Muscle layer of colon (tissue), 2 donors: ENCODE measurements around the gene QPCTL.
"Not testable (repeated sequence)": the region's sequence is repeated elsewhere in the genome, so short reads cannot be mapped to it uniquely, and the experiment has no call there.

Experiments used
- H3K27ac ChIP-seq: one replicate; pipeline ENCODE4 v1.7.0; 2013; ENCODE audit warnings: low read depth, mild to moderate bottlenecking, low read length, moderate library complexity
- H3K27me3 ChIP-seq, 2 donors: one replicate each; pipeline ENCODE4 v1.7.0; 2013; ENCODE audit warnings: low read length in 2 of 2, mild to moderate bottlenecking in 2 of 2; ENCODE audit not compliant: insufficient read depth in 2 of 2, control insufficient read depth in 1 of 2
- H3K36me3 ChIP-seq: one replicate; pipeline ENCODE4 v1.7.0; 2013; ENCODE audit warnings: mild to moderate bottlenecking, low read length; ENCODE audit not compliant: insufficient read depth
- H3K4me1 ChIP-seq: one replicate; pipeline ENCODE4 v1.7.0; 2013; ENCODE audit warnings: mild to moderate bottlenecking, low read length; ENCODE audit not compliant: insufficient read depth
- H3K4me3 ChIP-seq, 2 donors: one replicate each; pipeline ENCODE4 v1.7.0; 2013; ENCODE audit warnings: low read length in 2 of 2, low read depth in 1 of 2, mild to moderate bottlenecking in 1 of 2, moderate library complexity in 1 of 2
- H3K9ac ChIP-seq: one replicate; pipeline ENCODE4 v1.7.0; 2013; ENCODE audit warnings: low read length
- H3K9me3 ChIP-seq: one replicate; pipeline ENCODE4 v1.7.0; 2013; ENCODE audit warnings: mild to moderate bottlenecking, low read length
- donor health status: abdominal sarcoma.
- donor health status: Adenocarcinoma of cecum.

Gene QPCTL

GRCh38 chr19:45729800-45730290, 37.4 kb downstream of the QPCTL start:
- H3K9ac ChIP-seq: peak overlapping the region; percentile 97
- peak overlapping the region; percentile 50 for H3K27ac ChIP-seq

DNA sequence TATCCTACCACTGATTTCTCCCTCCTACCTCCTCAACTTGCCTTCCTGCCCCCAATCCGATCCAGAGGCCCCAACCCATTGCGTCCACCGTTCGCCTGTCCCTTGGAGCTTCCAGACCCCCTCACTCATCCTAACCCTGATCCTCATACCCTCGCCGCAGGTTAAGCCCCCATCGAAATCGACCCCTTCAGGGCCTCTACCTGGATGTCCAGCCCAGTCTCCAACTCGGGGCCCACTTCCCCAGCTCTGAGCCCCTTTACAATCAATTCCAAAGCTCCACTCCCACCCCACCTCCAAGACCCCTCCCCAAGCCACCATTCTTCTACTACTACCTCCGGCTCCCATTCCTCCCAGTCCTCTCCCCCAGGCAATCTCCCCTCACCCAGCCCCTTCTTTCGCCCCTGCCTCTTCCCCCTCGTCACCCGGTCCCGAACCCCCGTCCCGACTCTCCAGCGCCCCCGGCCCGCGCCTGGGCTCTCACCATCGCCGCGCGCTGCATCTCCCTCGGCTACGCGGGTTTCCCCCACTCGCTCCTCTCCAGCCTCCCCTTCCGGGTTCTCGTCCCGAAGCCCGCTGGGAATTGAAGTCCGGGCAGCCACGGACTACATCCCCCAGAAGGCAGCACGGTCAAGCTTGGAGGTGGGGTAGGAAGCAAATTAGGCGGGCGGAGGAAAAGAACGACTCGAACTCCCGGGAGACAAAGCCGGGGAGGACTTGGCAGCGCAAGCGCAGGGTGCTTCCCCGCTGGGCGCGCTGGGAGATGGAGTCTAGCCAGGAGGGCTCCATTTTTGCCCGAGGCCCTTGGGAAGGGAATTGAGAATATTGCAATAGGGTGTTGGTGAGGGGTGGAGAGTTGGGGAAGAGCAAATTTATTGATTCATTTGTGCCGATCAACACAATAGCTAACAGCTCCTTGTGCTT, 38.2 kb downstream of the QPCTL start, which contains the start of gene FBXO46:
Gene FBXO46 (minus strand): TSS at position 529 of the 921 bp plus-strand sequence. CDS start 17,401 bp downstream, outside the sequence.
- Histone ChIP-seq H3K4me3 (peak within 1 kb of the TSS; percentile 59 to 91), H3K9me3 (no peaks in the 10 kb centered on the region)

More at GRCh38 chr19:45729800-45730290, 37.4 kb downstream of the QPCTL start:
- H3K9me3 ChIP-seq: no peaks in the 10 kb centered on the region
- no peaks in the 10 kb centered on the region for H3K27me3 ChIP-seq
- no peaks in the 10 kb centered on the region for H3K36me3 ChIP-seq
- H3K4me1 ChIP-seq: peaks cover 11% of the 10 kb centered on the region
- H3K4me3 ChIP-seq: peak overlapping the region; percentile 59 to 91

DNA sequence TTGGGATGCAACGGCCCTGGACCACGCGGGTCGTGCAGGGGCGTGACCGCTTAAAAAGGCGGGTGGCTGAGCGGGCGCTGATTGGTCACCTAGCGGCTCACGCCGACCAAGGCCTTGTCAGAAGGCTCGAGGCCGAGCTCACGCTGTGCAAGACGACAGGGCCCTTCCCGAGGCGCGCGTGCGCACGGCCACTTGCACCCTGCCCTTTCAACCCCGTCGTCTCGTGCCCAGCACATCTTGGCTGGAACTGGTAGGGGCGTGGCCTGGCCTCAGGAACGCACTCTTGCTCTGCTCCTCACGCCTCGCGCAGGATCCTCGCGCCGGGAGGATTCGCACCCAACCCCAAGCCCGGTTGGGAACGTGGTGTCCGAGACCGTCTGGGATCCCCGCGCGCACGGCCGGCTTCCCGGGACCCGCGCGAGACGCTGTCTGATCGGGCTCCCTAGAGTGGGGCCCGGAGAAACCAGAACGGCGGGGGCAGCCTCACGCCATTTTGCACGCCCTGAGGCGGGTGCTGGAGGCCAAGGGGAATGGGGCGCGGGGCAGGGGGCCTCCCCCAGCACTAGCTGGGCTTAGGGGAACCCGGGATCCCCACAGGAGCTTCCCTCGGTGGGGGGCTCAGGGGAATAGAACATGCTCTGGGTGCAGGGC, 40.8 kb downstream of the QPCTL start, which contains the start of gene MEIOSIN:
Gene MEIOSIN (plus strand): TSS at position 280 of the 651 bp plus-strand sequence. CDS start 1,938 bp downstream, outside the sequence.
- no peak within 1 kb of the TSS for H3K4me3 ChIP-seq
- no peak within 1 kb of the TSS for H3K9ac ChIP-seq
- peaks cover 11% of the 10 kb centered on the region for H3K4me1 ChIP-seq
- no peaks in the 10 kb centered on the region for H3K36me3 ChIP-seq
- H3K27ac ChIP-seq: no peak within 1 kb of the TSS
- H3K27me3 ChIP-seq: no peaks in the 10 kb centered on the region
- no peaks in the 10 kb centered on the region for H3K9me3 ChIP-seq

More for the DNA sequence above, 38.2 kb downstream of the QPCTL start, which contains the start of gene FBXO46:
- no peaks in the 10 kb centered on the region for H3K27me3 ChIP-seq
- peak within 1 kb of the TSS; percentile 50 for H3K27ac ChIP-seq
- peak within 1 kb of the TSS; percentile 97 for H3K9ac ChIP-seq
- H3K36me3 ChIP-seq: no peaks in the 10 kb centered on the region
- peaks cover 11% of the 10 kb centered on the region for H3K4me1 ChIP-seq

DNA sequence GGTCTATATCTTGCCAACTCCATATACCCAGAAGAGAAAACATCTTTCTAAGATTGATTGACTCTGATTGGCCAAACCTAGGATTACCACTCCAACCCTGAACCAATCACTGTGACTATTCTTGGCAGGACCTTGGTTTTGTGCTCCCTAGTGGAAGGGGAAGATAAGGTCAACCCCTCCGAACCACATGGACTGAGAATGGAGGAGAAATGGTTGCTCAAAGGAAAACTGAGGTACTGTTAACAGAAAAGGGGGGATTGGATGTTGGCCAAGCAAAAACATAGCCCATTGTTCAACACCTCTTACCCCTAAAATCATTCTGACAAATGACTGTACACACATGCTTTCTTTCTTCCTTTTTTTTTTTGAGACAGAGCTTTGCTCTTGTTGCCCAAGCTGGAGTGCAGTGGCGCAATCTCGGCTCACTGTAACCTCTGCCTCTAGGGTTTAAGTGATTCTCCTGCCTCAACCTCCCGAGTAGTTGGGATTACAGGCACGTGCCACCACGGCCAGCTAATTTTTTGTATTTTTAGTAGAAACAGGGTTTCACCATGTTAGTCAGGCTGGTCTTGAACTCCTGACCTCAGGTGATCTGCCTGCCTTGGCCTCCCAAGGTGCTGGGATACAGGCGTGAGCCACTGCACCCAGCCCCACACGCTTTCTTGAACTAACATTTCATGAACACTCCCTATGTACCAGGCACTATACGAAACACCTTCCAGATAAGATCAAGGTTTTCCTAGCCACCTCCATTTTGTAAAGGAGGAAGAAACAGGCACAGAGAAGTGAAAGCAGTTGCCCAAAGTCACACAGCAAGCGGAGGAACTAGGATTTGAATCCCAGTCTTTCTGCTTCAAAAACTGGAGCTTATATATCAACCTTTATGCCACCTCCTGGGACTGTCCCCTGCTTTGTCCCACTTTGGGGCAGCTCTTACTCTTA, 47.3 kb downstream of the QPCTL start:
- H3K27me3 ChIP-seq: no peaks in the 10 kb centered on the region
- H3K27ac ChIP-seq: no peak overlapping the region

GRCh38 chr19:45742969-45743368, 50.5 kb downstream of the QPCTL start:
- no peak overlapping the region for H3K4me3 ChIP-seq
- H3K9ac ChIP-seq: no peak overlapping the region
- no peaks in the 10 kb centered on the region for H3K9me3 ChIP-seq
- no peaks in the 10 kb centered on the region for H3K36me3 ChIP-seq
- no peak overlapping the region for H3K27ac ChIP-seq
- H3K27me3 ChIP-seq: peaks cover 0 to 3% of the 10 kb centered on the region in 2 donors
- H3K4me1 ChIP-seq: no peaks in the 10 kb centered on the region

More for the DNA sequence above, 47.3 kb downstream of the QPCTL start:
- Histone ChIP-seq H3K4me3 (no peak overlapping the region), H3K4me1 (no peaks in the 10 kb centered on the region), H3K9ac (no peak overlapping the region), H3K36me3 (no peaks in the 10 kb centered on the region), H3K9me3 (no peaks in the 10 kb centered on the region)

DNA sequence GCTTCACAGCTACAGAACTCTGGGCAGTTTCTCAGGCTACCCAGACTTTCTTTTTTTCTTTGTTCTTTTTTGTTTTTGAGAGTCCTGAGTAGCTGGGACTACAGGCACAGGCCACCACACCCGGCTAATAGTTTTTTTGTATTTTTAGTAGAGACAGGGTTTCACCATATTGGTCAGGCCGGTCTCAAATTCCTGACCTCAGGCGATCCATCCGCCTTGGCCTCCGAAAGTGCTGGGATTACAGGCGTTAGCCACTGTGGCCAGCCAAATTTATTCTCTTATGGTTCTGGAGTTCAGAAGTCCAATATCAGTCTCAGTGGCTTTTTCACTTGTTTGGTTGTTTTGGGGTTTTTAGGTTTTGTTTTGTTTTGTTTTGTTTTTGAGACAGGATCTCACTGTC, 53.1 kb downstream of the QPCTL start:
- Histone ChIP-seq H3K9ac (no peak overlapping the region), H3K27ac (no peak overlapping the region), H3K36me3 (no peaks in the 10 kb centered on the region), H3K27me3 (peaks cover 0 to 3% of the 10 kb centered on the region in 2 donors), H3K9me3 (no peaks in the 10 kb centered on the region), H3K4me1 (no peaks in the 10 kb centered on the region), H3K4me3 (no peak overlapping the region)

- no peaks in the 10 kb centered on the region for H3K9me3 ChIP-seq
- H3K4me3 ChIP-seq: no peak overlapping the region
- peaks cover 0 to 3% of the 10 kb centered on the region in 2 donors for H3K27me3 ChIP-seq
- no peaks in the 10 kb centered on the region for H3K36me3 ChIP-seq
- no peaks in the 10 kb centered on the region for H3K4me1 ChIP-seq
- H3K9ac ChIP-seq: no peak overlapping the region
- no peak overlapping the region for H3K27ac ChIP-seq
These were observed 54.4 kb downstream of the QPCTL start for GRCh38 chr19:45746866-45747265.

- Histone ChIP-seq H3K27me3 (peaks cover 0 to 3% of the 10 kb centered on the region in 2 donors), H3K9me3 (no peaks in the 10 kb centered on the region), H3K27ac (no peak overlapping the region), H3K9ac (no peak overlapping the region), H3K4me3 (no peak overlapping the region), H3K36me3 (no peaks in the 10 kb centered on the region), H3K4me1 (no peaks in the 10 kb centered on the region)
These were observed 55.0 kb downstream of the QPCTL start for GRCh38 chr19:45747513-45747912.

DNA sequence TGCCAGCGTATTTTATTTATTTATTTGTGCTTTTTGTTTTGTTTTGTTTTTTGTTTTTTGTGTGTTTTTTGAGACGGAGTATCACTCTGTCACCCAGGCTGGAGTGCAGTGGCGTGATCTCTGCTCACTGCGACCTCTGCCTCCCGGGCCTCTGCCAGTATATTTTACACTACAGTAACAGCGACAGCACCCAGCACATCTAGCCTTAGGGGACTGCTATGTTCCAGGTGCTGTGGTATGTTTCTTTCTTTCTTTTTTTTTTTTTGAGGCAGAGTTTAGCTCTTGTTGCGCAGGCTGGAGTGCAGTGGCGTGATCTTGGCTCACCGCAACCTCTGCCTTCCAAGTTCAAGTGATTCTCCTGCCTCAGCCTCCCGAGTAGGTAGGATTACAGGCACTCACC, 59.0 kb downstream of the QPCTL start:
- not testable (repeated sequence) for H3K36me3 ChIP-seq, H3K4me3 ChIP-seq, H3K9me3 ChIP-seq, H3K9ac ChIP-seq, H3K27ac ChIP-seq, H3K27me3 ChIP-seq, H3K4me1 ChIP-seq

GRCh38 chr19:45752639-45753038, 60.2 kb downstream of the QPCTL start:
- Histone ChIP-seq H3K27ac (no peak overlapping the region), H3K9ac (no peak overlapping the region), H3K4me3 (no peak overlapping the region), H3K36me3 (no peaks in the 10 kb centered on the region), H3K9me3 (no peaks in the 10 kb centered on the region), H3K4me1 (no peaks in the 10 kb centered on the region), H3K27me3 (no peaks in the 10 kb centered on the region)
